HG03439 (cell line): ENCODE results near the gene KMT2B.

Source experiments
- ATAC-seq: cut with Tn5 transposase; IDR thresholded peaks from one replicate; pipeline ENCODE4 v1.9.1; 2021; ENCODE audit warnings: mild to moderate bottlenecking, moderate library complexity; ENCODE audit not compliant: unreplicated experiment

KMT2B gene

GRCh38 chr19:35776102-35776788 is 58.4 kb downstream of the KMT2B start:
- no peak for ATAC-seq

- ATAC-seq, result no peak
Measured at GRCh38 chr19:35777086-35777841, 59.5 kb downstream of the KMT2B start.

- ATAC-seq, result no peak
Measured at GRCh38 chr19:35777961-35778360, 60.2 kb downstream of the KMT2B start.

GRCh38 chr19:35779033-35779432 is 61.2 kb downstream of the KMT2B start:
- ATAC-seq, result no peak

- no peak for ATAC-seq
Measured at GRCh38 chr19:35780058-35780457, 62.3 kb downstream of the KMT2B start.

- ATAC-seq, result no peak
Measured at GRCh38 chr19:35780717-35781116, 62.9 kb downstream of the KMT2B start.

- ATAC-seq, result no peak
Measured at GRCh38 chr19:35781650-35782049, 63.8 kb downstream of the KMT2B start.

- no peak for ATAC-seq
Measured at GRCh38 chr19:35782589-35782988, 64.8 kb downstream of the KMT2B start.

GRCh38 chr19:35783469-35784434 is 65.9 kb downstream of the KMT2B start:
- no peak for ATAC-seq

- ATAC-seq, result no peak
Measured at GRCh38 chr19:35784503-35785338, 66.9 kb downstream of the KMT2B start.

- no peak for ATAC-seq
Measured at GRCh38 chr19:35785339-35785627, 67.5 kb downstream of the KMT2B start.

GRCh38 chr19:35786299-35787160 is 68.7 kb downstream of the KMT2B start:
- no peak for ATAC-seq

- ATAC-seq, result no peak
Measured at GRCh38 chr19:35787227-35787799, 69.5 kb downstream of the KMT2B start.
